Measurements from ENCODE around the gene PFKFB3. TPM values are rescaled to one million over a fixed set of nuclear protein-coding genes. Genes with fewer than 3 reads are reported as not detected.
A peak's percentile ranks its signal among the peaks of the same experiment; 100 is the strongest.
"Not testable (repeated sequence)": the region's sequence is repeated elsewhere in the genome, so short reads cannot be mapped to it uniquely, and the experiment has no call there.

The PFKFB3 gene
- total RNA-seq, 1 donor from 2014 or later: 13.8 TPM

DNA sequence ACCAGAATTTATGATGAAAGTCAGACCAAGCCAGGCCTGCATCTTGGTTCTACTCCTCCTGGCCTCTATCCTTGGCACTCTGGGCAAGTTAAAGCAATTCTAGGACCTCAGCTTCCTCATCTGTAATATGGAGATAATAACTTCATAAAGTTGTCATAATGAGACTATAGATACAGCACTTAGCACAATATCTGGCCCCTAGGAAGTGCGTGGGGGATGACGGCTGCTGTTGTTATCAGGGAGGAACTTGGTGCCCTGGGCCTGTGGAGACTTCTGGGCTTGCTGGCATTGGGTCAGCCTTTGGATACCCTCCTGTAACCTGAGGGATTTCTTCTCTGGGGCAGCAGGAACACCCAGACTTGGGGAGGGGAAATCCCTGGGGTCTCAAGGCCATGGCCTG lies 27.6 kb downstream of the PFKFB3 start:
- DNase-seq (ENCODE audit: low spot score): no peak
- intact Hi-C loops (cut with DNase I): no loop called here

DNA sequence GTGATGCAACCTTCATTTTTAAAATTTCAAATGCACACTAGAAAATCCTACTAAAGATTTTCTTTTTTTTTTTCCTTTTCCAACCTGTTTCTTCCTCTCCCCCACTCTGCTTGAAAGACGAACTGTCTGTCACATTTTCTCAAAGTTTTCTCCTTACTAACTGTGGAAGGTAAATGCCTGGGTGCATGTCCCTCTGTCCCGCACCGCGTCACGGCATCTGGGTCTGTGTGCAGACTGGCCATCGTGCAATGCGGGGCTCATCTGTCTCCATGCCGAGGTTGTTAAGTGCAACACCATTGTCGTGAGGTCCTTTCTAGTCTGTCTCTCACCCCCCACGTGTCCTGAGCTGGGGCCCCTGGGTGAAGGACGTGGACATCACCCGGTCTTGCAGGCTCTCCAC lies 28.4 kb downstream of the PFKFB3 start:
- intact Hi-C loops (cut with DNase I): no loop called here
- DNase-seq (ENCODE audit: low spot score): no peak

DNA sequence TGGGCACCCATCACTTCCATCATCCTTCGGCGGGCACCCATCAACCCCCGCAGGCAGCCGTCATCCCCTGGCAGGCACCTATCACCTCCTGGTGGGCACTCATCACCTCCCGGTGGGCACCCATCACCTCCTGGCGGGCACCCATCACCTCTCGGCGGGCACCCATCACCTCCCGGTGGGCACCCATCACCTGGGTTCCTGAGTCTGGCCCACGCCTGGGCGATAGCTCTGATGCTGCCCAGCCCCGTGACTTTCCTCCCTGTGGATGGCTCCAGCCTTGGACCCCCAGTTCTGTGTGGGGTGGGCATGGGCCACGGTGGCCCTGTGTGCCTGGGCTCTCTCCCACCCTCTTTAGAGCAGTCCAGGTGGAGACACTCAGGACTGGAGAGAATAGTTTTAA lies 29.0 kb downstream of the PFKFB3 start:
- intact Hi-C loops (cut with DNase I): no loop called here
- DNase-seq (ENCODE audit: low spot score): no peak

DNA sequence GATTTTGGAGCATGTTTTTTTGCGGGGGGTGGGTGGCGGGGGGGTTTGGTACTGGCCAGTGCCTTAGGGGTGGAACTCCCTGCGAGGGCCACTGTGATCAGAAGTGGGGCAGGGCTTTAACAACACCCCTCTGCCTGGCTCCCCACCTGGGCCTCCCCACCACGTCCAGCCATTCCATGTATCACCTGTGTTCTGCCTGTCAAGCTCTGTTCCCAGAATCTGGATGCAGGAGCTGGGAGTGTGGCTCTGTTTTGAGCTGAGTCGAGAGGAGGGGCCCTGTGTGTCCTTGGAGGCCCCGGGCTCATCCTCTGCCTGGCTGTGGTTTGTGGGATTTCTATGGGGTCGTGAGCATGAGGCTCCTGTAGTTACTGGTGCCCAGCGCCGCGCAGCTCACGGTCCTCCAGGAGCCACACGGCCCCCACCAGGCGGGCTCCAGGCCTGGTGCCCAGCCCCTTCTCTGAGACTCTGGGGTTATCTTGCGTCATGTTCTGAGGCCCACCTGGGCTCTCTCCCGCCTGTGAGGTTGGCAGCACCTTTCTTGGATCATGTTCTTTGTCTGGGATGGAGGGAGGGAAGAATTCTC lies 29.6 kb downstream of the PFKFB3 start:
- intact Hi-C loops (cut with DNase I): no loop called here
- DNase-seq (ENCODE audit: low spot score): no peak

DNA sequence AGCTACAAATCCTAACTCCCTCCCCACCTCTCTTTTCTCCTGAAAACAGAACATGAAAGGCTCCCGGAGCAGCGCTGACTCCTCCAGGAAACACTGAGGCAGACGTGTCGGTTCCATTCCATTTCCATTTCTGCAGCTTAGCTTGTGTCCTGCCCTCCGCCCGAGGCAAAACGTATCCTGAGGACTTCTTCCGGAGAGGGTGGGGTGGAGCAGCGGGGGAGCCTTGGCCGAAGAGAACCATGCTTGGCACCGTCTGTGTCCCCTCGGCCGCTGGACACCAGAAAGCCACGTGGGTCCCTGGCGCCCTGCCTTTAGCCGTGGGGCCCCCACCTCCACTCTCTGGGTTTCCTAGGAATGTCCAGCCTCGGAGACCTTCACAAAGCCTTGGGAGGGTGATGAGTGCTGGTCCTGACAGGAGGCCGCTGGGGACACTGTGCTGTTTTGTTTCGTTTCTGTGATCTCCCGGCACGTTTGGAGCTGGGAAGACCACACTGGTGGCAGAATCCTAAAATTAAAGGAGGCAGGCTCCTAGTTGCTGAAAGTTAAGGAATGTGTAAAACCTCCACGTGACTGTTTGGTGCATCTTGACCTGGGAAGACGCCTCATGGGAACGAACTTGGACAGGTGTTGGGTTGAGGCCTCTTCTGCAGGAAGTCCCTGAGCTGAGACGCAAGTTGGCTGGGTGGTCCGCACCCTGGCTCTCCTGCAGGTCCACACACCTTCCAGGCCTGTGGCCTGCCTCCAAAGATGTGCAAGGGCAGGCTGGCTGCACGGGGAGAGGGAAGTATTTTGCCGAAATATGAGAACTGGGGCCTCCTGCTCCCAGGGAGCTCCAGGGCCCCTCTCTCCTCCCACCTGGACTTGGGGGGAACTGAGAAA lies 30.4 kb downstream of the PFKFB3 start:
- no peak for DNase-seq (ENCODE audit: low spot score)
- intact Hi-C loops (cut with DNase I): no loop called here

DNA sequence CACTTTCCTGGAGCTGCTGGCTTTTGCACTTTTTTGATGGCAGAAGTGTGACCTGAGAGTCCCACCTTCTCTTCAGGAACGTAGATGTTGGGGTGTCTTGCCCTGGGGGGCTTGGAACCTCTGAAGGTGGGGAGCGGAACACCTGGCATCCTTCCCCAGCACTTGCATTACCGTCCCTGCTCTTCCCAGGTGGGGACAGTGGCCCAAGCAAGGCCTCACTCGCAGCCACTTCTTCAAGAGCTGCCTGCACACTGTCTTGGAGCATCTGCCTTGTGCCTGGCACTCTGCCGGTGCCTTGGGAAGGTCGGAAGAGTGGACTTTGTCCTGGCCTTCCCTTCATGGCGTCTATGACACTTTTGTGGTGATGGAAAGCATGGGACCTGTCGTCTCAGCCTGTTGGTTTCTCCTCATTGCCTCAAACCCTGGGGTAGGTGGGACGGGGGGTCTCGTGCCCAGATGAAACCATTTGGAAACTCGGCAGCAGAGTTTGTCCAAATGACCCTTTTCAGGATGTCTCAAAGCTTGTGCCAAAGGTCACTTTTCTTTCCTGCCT lies 31.1 kb downstream of the PFKFB3 start:
- intact Hi-C loops (cut with DNase I): no loop called here
- DNase-seq (ENCODE audit: low spot score): no peak

DNA sequence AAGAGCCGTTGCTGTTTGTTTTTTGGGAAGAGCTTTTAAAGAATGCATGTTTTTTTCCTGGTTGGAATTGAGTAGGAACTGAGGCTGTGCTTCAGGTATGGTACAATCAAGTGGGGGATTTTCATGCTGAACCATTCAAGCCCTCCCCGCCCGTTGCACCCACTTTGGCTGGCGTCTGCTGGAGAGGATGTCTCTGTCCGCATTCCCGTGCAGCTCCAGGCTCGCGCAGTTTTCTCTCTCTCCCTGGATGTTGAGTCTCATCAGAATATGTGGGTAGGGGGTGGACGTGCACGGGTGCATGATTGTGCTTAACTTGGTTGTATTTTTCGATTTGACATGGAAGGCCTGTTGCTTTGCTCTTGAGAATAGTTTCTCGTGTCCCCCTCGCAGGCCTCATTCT lies 31.6 kb downstream of the PFKFB3 start:
- no peak for DNase-seq (ENCODE audit: low spot score)
- intact Hi-C loops (cut with DNase I): no loop called here

DNA sequence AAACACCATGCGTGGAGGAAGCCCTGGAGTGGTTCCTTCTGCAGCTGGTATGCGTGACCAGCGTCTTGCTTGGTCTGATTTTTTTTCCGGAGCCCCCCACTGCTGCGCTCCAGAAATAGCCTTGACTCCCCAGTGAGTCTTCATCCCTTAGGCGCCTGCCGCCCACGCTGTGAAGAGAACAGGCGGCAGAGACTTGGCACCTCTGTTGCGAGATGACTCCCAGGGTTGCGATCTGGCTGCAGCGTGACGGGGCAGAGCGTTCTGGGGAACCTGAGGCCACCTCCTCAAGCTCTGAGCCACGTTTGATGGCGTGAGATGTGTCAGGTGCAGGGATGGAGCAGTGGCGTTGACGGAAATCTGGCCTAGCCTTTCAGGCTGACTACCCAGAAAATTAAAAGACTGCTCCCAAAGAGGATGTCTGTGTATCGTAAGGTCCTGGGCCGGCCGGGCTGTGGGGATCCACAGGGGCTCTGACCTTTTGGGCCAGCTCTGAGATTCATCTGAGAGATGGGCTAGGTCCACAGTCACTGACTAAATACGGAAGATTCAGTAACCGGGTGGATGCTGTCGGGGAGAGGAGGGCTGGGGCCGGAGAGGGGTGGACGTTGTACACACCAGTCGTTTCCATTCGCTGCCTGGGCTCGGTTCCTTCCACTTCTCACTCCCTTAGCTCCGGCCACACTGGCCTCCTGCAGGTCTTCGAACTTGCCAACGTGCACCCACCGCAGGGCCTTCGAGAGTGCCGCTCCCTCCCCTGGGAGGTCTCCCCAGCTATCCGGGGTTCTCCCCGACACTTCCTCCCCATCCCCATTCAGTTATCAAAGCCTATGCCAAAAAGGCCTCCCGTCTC lies 33.8 kb downstream of the PFKFB3 start:
- no peak for DNase-seq (ENCODE audit: low spot score)
- intact Hi-C loops (cut with DNase I): no loop called here

DNA sequence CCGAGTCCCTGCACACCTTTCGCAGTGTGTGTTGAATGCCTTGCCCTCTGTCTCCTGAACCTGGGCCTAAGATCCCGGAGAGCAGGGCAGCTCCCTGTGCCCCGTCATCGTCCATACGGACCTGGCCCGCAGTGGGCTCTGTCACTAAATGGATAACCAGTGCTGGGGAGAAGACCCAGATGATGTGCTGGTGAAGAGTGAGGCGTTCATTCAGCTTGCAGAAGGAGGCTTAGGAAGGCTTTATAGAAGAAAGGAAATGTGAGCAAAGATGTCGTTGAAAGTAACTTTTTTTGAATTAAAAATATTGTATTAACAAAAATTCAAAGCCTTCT lies 34.4 kb downstream of the PFKFB3 start:
- intact Hi-C loops (cut with DNase I): no loop called here
- no peak for DNase-seq (ENCODE audit: low spot score)

DNA sequence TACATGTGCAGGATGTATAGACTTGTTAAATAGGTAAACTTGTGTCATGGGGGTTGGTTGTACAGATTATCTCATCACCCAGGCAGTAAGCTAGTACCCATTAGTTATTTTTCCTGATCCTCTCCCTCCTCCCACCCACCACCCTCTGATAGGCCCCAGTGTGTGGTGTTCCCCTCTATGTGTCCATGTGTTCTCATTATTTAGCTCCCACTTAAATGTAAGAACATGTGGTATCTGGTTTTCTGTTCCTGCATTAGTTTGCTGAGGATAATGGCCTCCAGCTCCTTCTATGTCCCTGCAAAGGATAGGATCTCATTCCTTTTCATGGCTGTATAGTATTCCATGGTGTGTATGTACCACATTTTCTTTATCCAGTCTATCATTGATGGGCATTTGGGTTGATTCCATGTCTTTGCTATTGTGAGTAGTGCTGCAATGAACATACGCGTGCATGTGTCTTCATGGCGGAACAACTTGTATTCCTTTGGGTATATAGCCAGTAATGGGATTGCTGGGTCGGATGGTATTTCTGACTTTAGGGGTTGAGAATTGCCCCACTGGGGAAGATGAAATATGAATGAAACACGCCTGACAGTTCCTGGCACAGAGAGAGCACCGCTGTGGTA lies 36.0 kb downstream of the PFKFB3 start:
- intact Hi-C loops (cut with DNase I): loop anchor here (1.0 kb wide), 1 partner anchor 37 kb away; no protein-coding TSS in a partner anchor
- not testable (repeated sequence) for DNase-seq (ENCODE audit: low spot score)

DNA sequence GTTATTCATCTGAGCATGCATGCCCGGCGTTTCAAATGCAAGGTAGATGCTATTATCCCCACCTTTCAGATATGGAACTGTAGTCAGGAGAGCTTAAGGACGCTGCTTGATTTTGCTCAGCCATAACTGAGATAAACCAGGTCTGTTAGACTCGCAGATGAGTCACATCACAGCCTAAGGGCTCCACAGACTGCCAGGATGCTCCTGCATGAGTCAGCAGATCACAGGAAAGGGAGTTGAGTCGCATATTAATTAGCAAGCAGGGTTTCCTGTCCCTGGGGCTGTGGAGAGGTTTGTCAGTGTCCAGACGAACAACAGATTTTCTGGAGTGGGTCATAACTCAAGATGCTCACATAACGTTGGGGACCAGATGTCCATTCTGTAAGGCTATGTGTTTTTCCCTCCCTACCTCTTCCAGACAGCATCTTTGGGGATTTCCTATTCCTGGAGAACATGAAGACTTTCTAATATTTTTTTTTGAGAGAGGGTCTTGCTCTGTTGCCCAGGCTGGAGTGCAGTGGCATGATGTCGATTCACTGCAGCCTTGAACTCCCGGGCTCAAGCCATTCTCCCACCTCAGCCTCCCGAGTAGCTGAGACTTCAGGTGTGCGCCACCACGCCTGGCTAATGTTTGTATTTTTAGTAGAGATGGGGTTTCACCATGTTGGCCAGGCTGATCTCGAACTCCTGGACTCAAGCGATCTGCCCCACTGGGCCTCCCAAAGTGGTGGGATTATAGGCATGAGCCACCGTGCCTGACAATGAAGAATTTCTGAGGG lies 36.7 kb downstream of the PFKFB3 start:
- DNase-seq (ENCODE audit: low spot score): no peak
- intact Hi-C loops (cut with DNase I): loop anchor here (1.0 kb wide), 1 partner anchor 36 kb away; no protein-coding TSS in a partner anchor

DNA sequence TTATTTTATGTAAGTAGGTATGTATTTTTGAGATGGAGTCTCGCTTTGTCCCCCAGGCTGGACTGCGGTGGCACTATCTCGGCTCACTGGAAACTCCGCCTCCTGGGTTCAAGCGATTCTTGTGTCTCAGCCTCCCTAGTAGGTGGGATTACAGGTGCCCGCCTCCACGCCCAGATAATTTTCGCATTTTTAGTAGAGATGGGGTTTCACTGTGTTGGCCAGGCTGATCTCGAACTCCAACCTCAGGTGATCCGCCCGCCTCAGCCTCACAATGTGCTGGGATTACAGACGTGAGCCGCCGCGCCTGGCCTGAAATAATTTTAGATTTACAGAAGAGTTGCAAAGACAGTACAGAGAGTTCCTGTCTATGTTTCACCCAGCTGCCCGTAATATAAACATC lies 37.5 kb downstream of the PFKFB3 start:
- no peak for DNase-seq (ENCODE audit: low spot score)
- intact Hi-C loops (cut with DNase I): no loop called here

DNA sequence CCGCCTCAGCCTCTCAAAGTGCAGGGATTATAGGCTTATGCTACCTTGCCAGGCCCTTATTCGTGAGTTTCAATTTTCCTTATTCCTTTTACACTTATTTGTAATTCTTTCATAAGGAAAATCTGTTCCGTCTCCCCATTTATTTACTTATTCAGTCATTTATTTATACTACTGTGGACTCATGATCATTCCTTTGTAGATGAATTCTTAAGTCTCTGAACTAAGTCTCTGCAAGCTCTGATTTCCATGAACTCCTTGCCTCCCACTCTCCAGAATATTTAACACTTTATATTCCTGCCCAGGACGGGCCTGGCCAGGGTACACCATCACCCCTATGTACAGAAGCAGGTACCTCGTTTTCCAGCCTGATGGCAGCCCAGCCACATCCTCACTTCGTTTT lies 39.4 kb downstream of the PFKFB3 start:
- DNase-seq (ENCODE audit: low spot score): no peak
- intact Hi-C loops (cut with DNase I): no loop called here

DNA sequence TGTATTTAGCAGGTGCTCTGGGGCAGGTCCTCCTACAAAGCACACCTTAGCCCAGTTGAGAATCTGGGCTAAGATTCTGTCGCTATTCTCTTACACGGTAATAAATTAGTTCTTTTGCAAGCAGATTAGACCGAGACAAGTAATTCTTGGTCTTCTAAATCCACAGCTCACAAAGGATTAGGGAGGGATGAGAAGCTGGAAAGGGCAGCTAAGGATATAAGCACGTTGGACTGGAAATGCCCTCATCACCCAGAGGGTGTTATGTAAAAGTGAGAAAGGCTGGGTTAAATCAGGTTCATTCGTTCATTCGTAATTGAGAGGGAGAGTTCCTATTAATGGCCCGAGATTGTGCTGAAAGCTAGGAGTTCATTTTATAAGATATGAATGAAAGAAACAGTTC lies 41.8 kb downstream of the PFKFB3 start:
- intact Hi-C loops (cut with DNase I): no loop called here
- DNase-seq (ENCODE audit: low spot score): no peak

DNA sequence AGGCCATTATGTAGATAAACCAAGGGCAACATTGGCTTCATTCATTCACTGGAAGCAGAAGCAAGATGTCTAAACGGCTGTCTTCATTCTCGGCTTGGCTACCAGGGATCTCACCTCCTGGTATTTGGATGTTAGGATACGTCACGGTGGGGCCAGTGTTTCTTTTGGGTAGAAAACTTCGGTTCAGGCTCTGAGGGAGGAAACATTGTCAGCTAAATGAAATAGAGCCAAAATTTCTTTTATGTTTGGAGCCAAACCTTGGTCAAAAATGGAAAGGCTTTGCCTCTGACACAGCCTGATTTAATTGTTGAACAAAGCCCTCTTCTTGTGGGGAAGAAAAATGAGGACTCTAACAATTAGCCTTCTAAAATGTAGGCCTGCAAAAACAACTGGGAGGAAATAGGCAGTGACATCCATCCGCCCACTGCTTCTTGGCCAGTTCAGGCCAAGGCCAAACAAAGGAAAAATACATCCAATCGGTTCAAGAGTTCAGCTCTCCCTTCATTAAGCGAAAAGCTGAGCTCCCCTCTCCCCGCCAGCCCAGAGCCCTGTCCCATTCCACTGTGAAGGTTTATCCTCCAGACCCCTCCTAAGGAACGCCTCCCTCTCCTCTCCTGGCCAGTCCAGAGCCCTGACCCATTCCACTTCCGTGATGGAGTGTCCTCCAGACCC lies 44.4 kb downstream of the PFKFB3 start:
- intact Hi-C loops (cut with DNase I): no loop called here
- DNase-seq (ENCODE audit: low spot score): no peak

DNA sequence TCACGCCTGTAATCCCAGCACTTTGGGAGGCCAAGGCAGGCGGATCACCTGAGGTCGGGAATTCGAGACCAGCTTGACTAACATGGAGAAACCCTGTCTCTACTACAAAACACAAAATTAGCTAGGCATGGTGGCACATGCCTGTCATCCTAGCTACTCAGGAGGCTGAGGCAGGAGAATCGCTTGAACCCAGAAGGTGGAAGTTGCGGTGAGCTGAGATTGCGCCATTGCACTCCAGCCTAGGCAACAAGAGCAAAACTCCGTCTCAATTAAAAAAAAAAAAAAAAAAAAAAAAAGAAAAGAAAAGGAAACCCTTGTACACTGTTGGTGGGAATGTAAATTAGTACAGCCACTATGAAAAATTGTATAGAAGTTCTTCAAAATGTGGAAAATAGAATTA lies 46.2 kb downstream of the PFKFB3 start:
- DNase-seq (ENCODE audit: low spot score): peak; percentile 89
- intact Hi-C loops (cut with DNase I): not testable (repeated sequence)

DNA sequence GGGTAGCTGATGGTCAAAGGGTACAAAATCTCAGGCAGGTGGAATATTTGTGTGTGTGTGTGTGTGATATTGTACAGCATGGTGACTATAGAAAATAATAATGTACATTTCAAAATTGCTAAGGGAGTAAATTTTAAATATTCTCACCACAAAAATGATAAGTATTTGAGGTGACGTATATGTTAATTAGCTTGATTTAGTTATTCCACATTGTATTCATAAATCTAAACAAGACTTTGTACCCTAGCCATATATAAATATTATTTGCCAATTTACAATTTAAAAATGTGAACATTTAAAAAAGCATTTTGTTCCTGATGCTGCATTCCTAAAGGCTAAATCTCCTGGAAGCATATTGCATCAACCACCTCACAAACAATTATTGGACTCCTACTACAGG lies 47.0 kb downstream of the PFKFB3 start:
- no peak for DNase-seq (ENCODE audit: low spot score)
- intact Hi-C loops (cut with DNase I): no loop called here

DNA sequence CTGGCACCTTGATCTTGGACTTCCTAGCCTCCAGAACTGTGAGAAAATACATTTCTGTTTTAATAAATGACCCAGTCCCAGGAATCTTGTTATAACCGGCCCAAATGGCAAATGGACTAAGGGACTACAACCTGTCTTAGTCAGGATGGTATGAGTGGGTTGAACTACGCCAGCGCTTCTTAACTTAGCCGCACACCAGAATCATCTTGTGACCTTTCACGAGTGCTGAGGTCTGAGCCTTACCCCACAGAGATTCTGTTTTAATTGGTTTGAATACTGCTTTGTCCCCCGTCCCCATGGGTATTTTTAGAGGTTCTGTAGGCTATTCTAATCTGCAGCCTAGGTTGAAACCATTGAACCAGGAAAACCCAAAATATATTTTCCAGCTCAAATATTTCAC lies 48.0 kb downstream of the PFKFB3 start:
- intact Hi-C loops (cut with DNase I): no loop called here
- no peak for DNase-seq (ENCODE audit: low spot score)

DNA sequence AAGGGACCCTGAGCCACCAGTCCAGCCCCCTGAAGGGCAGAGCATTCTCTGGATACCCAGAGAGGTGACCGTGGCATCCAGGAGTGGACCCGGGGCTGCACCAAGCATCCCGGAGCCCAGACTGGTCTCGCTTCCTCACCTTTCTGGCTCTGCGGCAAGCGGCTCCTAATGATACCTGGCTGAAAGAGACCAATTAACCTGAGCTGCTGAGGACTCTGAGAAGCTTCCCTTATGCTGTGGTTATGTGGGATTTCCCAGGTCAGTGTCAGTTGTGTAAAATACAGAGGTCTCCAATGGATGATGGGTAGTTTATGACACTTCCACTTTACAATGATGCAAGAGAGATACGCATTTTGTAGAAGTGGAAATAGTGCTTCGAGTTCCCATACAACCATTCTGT lies 51.5 kb downstream of the PFKFB3 start:
- DNase-seq (ENCODE audit: low spot score): no peak
- intact Hi-C loops (cut with DNase I): no loop called here

Data from cardiac septum (tissue), 1 donor.